ENCODE measurements around the gene UPF3A.
"Not testable (repeated sequence)": the region's sequence is repeated elsewhere in the genome, so short reads cannot be mapped to it uniquely, and the experiment has no call there.

UPF3A gene

DNA sequence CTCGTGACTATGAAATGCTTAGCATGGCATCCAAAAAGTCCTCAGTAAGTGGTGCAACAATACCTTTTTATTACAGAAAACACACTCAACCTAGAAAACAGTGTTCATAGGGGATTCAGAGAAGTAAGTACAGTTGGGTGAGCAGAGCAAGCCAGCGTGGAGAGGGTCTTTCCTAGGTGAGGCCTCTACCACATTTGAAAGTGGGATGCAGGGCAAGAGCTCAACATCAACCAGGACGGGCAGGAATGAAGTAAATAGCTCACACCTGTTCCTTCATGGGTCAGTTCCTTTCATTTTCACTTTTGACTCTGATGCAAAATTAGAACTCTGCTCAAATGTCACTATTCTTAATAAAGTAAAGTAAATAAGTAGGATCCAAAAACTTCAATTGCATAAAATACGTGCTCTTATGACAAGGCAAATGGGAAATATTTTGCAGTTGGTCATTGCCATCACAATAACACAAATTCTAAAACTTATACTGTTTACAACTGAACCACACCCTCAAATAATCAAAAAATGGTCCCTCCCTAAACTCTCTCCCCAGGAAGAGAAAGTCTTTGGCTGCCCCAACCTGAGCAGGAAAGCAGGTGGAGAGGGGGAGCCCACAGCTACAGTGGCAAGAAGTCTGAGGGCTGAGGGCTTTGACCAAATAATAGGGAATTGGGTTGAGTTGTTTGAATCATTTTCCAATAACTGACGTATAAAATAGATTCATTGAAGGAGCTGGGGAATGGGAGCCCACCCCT lies 53.1 kb downstream of the UPF3A start:
- no peak overlapping the region for H3K27ac ChIP-seq (ENCODE audit: low read length)
- H3K4me1 ChIP-seq (ENCODE audit: control insufficient read depth, insufficient read depth, low read length) = no peaks in the 10 kb centered on the region
- no peak overlapping the region for H3K4me3 ChIP-seq (ENCODE audit: low read length)
- WGBS (ENCODE audit: insufficient coverage, insufficient read length) = no CpG with 5 or more reads among the region's 5 CpGs
- no peaks in the 10 kb centered on the region for H3K9me3 ChIP-seq (ENCODE audit: control insufficient read depth, insufficient read depth, low read length)
- no peaks in the 10 kb centered on the region for H3K27me3 ChIP-seq (ENCODE audit: control insufficient read depth, insufficient read depth, low read length)
- no peak for DNase-seq (ENCODE audit: low read depth, low spot score)
- H3K36me3 ChIP-seq (ENCODE audit: control insufficient read depth, insufficient read depth, low read length) = no peaks in the 10 kb centered on the region

DNA sequence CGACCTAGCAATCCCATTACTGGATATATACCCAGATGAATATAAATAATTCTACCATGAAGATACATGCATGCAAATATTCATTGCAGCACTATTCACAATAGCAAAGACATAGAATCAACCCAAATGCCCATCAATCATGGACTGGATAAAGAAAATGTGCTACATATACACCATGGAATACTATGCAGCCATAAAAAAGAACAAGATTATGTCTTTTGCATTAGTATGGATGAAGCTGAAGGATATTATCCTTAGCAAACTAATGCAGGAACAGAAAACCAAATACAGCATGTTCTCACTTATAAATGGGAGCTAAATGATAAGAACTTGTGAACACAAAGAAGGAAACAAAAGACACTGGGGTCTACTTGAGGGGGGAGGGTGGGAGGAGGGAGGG lies 55.1 kb downstream of the UPF3A start:
- not testable (repeated sequence) for H3K36me3 ChIP-seq (ENCODE audit: control insufficient read depth, insufficient read depth, low read length); DNase-seq (ENCODE audit: low read depth, low spot score); H3K4me3 ChIP-seq (ENCODE audit: low read length); H3K9me3 ChIP-seq (ENCODE audit: control insufficient read depth, insufficient read depth, low read length); H3K4me1 ChIP-seq (ENCODE audit: control insufficient read depth, insufficient read depth, low read length); H3K27me3 ChIP-seq (ENCODE audit: control insufficient read depth, insufficient read depth, low read length); H3K27ac ChIP-seq (ENCODE audit: low read length)
- WGBS (ENCODE audit: insufficient coverage, insufficient read length) = no CpG with 5 or more reads among the region's 1 CpG

DNA sequence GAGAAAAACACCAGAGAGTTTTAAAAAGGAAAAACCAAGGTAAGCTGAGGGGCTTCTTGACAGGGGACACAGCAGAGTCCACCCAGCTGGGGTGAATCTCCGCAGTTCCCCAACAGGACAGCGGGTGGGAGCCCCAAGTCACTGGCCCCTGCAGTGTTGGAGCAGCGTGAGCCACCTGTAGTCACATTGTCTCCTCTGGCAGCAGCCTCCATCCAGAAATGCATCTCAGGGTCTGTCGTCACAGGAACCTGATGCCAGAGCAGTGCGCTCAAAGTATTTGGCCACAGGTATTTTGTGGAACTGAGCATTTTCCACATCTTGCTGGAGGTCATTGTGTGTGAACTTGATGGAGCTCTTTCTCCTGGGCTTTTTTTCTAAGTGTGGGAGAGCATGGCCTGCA lies 57.6 kb downstream of the UPF3A start:
- Histone ChIP-seq H3K27ac (ENCODE audit: low read length) (no peak overlapping the region), H3K9me3 (ENCODE audit: control insufficient read depth, insufficient read depth, low read length) (no peaks in the 10 kb centered on the region), H3K27me3 (ENCODE audit: control insufficient read depth, insufficient read depth, low read length) (no peaks in the 10 kb centered on the region), H3K4me3 (ENCODE audit: low read length) (no peak overlapping the region), H3K36me3 (ENCODE audit: control insufficient read depth, insufficient read depth, low read length) (no peaks in the 10 kb centered on the region), H3K4me1 (ENCODE audit: control insufficient read depth, insufficient read depth, low read length) (no peaks in the 10 kb centered on the region)
- DNase-seq (ENCODE audit: low read depth, low spot score) = no peak
- WGBS (ENCODE audit: insufficient coverage, insufficient read length) = no CpG with 5 or more reads among the region's 5 CpGs

DNA sequence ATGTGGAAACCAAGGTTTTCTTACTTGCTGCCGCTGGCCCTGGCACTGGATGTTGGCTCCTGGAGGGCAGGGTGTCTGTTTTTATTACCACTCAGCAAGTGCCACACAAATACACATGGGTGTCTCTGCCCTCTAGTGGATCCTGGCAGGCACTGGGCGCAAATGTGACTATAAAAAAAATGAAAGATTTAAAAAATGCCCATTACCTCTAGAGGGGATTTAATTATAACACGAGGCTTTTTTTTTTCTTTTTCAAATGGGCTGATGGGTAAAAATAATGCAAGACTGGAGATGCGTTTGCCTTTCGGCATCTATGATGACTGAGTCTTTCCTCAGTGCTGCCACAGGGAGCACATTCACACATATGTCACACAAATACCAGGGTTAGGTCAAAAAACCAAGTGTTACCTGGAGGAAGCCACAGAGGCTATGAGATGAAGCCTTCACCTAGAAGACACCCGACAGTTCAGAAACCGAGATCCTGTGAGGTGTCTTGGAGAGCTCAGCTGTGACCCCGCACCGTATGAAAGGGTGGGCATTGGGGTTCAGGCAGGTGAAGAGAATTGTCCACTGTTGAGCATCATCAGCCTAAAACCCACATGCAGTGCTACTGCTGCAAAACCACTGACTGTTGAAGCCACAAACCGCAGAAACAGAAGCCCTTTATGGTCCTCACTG lies 58.6 kb downstream of the UPF3A start:
- H3K36me3 ChIP-seq (ENCODE audit: control insufficient read depth, insufficient read depth, low read length) = no peaks in the 10 kb centered on the region
- no peak overlapping the region for H3K4me3 ChIP-seq (ENCODE audit: low read length)
- DNase-seq (ENCODE audit: low read depth, low spot score) = no peak
- no peak overlapping the region for H3K27ac ChIP-seq (ENCODE audit: low read length)
- H3K27me3 ChIP-seq (ENCODE audit: control insufficient read depth, insufficient read depth, low read length) = no peaks in the 10 kb centered on the region
- no peaks in the 10 kb centered on the region for H3K9me3 ChIP-seq (ENCODE audit: control insufficient read depth, insufficient read depth, low read length)
- no peaks in the 10 kb centered on the region for H3K4me1 ChIP-seq (ENCODE audit: control insufficient read depth, insufficient read depth, low read length)
- WGBS (ENCODE audit: insufficient coverage, insufficient read length) = no CpG with 5 or more reads among the region's 10 CpGs

DNA sequence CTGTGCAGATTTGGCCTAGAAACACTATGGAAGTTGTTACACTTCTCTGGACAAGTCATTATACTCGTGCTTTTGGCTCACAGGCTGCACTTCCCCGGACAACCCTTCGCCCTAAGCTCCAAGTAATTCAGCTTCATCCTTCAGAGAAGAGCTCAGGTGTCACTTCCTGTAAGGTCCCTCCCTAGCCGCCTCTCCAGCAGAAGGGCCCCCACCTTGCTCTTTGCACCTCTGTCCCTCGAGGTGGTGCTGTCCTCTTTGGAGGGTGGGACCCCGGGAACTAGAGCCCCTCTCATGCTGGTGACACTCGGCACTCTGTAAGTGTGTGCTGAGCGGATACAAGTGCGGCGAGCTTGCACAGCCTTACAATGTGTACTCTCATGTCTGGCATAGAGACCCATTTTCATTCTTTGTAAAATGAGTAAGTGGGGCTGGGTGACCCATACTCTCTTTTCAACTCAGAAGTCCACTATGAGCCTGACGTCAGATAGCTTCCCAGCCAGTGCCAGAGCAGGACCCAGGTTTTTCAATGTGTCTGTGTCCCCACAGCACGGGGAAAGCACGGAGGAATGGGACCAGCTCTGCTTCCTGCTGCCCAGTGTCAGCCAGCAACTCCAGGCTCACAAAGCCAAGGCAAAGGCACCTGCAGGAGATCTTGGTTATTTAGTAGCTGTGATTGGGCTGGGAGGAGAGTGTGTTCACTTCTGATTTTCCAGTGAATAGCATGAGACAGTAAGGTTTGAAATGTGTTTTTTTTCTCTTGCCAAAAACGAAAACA lies 59.8 kb downstream of the UPF3A start:
- no peak for DNase-seq (ENCODE audit: low read depth, low spot score)
- Histone ChIP-seq H3K27me3 (ENCODE audit: control insufficient read depth, insufficient read depth, low read length) (no peaks in the 10 kb centered on the region), H3K4me3 (ENCODE audit: low read length) (no peak overlapping the region), H3K27ac (ENCODE audit: low read length) (no peak overlapping the region), H3K36me3 (ENCODE audit: control insufficient read depth, insufficient read depth, low read length) (no peaks in the 10 kb centered on the region), H3K4me1 (ENCODE audit: control insufficient read depth, insufficient read depth, low read length) (no peaks in the 10 kb centered on the region), H3K9me3 (ENCODE audit: control insufficient read depth, insufficient read depth, low read length) (no peaks in the 10 kb centered on the region)
- WGBS (ENCODE audit: insufficient coverage, insufficient read length) = no CpG with 5 or more reads among the region's 14 CpGs

DNA sequence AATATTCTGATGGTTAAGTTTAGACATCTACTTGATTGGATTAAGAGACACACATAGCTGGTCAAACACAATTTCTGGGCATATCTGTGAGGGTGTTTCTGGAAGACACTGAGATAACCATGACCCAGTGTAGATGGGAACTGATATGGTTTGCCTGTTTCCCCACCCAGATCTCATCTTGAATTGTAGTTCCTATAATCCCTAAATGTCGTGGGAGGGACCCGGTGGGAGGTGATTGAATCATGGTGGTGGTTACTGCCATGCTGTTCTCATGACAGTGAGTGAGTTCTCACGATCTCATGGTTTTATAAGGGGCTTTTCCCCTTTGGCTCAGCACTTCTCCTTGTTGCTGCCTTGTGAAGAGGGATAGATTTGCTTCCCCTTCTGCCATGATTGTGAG lies 65.9 kb downstream of the UPF3A start:
- H3K27ac ChIP-seq (ENCODE audit: low read length); H3K36me3 ChIP-seq (ENCODE audit: control insufficient read depth, insufficient read depth, low read length); H3K9me3 ChIP-seq (ENCODE audit: control insufficient read depth, insufficient read depth, low read length); DNase-seq (ENCODE audit: low read depth, low spot score); H3K4me3 ChIP-seq (ENCODE audit: low read length); H3K4me1 ChIP-seq (ENCODE audit: control insufficient read depth, insufficient read depth, low read length); H3K27me3 ChIP-seq (ENCODE audit: control insufficient read depth, insufficient read depth, low read length): not testable (repeated sequence)
- no CpG with 5 or more reads among the region's 3 CpGs for WGBS (ENCODE audit: insufficient coverage, insufficient read length)

DNA sequence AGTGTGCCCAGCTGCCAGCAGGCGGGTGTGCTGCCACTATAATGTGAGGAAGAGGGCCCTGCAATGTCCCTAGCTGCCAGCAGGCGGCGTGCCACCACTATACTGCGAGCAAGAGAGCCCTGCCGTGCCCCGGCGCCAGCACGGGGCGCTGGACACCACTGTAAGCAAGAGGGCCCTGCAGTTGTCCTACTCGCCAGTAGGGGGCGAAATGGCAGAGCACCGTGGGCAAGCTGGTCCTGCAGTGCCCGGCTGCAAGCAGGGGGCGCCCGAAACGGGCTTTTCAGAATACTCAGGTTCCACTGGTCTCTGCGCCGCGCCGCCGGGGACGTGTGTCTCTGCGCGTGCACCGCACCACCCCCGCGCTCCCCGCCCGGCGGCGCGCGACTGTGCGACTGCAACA lies 71.4 kb downstream of the UPF3A start:
- not testable (repeated sequence) for H3K4me1 ChIP-seq (ENCODE audit: control insufficient read depth, insufficient read depth, low read length); H3K27me3 ChIP-seq (ENCODE audit: control insufficient read depth, insufficient read depth, low read length); H3K9me3 ChIP-seq (ENCODE audit: control insufficient read depth, insufficient read depth, low read length); H3K27ac ChIP-seq (ENCODE audit: low read length); DNase-seq (ENCODE audit: low read depth, low spot score); H3K4me3 ChIP-seq (ENCODE audit: low read length); H3K36me3 ChIP-seq (ENCODE audit: control insufficient read depth, insufficient read depth, low read length)
- WGBS (ENCODE audit: insufficient coverage, insufficient read length) = no CpG with 5 or more reads among the region's 34 CpGs

DNA sequence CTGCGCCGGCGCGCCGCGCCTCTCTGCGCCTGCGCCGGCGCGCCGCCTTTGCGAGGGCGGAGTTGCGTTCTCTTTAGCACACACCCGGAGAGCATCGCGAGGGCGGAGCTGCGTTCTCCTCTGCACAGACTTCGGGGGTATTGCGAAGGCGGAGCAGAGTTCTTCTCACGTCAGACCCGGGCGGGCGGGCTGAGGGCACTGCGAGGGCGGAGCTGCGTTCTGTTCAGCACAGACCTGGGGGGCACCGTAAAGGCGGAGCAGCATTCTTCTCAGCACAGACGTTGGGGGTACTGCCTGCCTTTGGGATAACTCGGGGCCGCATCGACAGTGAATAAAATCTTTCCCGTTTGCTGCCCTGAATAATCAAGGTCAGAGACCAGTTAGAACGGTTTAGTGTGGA lies 72.0 kb downstream of the UPF3A start:
- not testable (repeated sequence) for H3K4me1 ChIP-seq (ENCODE audit: control insufficient read depth, insufficient read depth, low read length); H3K9me3 ChIP-seq (ENCODE audit: control insufficient read depth, insufficient read depth, low read length); H3K27ac ChIP-seq (ENCODE audit: low read length); H3K36me3 ChIP-seq (ENCODE audit: control insufficient read depth, insufficient read depth, low read length); H3K27me3 ChIP-seq (ENCODE audit: control insufficient read depth, insufficient read depth, low read length); H3K4me3 ChIP-seq (ENCODE audit: low read length); DNase-seq (ENCODE audit: low read depth, low spot score)
- no CpG with 5 or more reads among the region's 38 CpGs for WGBS (ENCODE audit: insufficient coverage, insufficient read length)

Measured in iPS DF 6.9 (cell line).